ENCODE measurements around the gene ARSD. TPM values are rescaled to one million over a fixed set of nuclear protein-coding genes. Genes with fewer than 3 reads are reported as not detected.

The ARSD gene
- total RNA-seq, 1 experiment from 2014 or later = 10.3 TPM

GRCh38 chrX:2875798-2876399 lies 53.2 kb downstream of the ARSD start:
- Histone ChIP-seq H2BK120ac (ENCODE audit: low read depth, low read length, poor library complexity, severe bottlenecking) (no peak overlapping the region), H2BK15ac (ENCODE audit: low read depth, low read length) (no peak overlapping the region), H3T11ph (ENCODE audit: low read length) (no peak overlapping the region), H3K56ac (ENCODE audit: insufficient read length, low read depth, low read length) (no peak overlapping the region), H3K14ac (ENCODE audit: insufficient read depth, low read length) (no peak overlapping the region), H3K79me2 (ENCODE audit: insufficient read depth, low read length) (no peaks in the 10 kb centered on the region), H3K18ac (ENCODE audit: insufficient read length, low read depth, low read length) (no peak overlapping the region), H3K27me3 (ENCODE audit: insufficient read depth, low read length) (no peaks in the 10 kb centered on the region), H3K4ac (ENCODE audit: low read depth, low read length) (no peak overlapping the region), H3K9ac (ENCODE audit: extremely low read depth, insufficient read length, low read length) (no peak overlapping the region), H2BK5ac (ENCODE audit: insufficient read length, low read length) (no peak overlapping the region), H3K23ac (ENCODE audit: insufficient read length, low read depth, low read length) (no peak overlapping the region), H4K5ac (ENCODE audit: insufficient read length, low read depth, low read length) (no peak overlapping the region), H3K9me3 (ENCODE audit: control insufficient read depth, low read depth, low read length) (no peaks in the 10 kb centered on the region), H4K20me1 (ENCODE audit: control insufficient read depth, insufficient read depth, insufficient read length) (no peaks in the 10 kb centered on the region), H3K27ac (ENCODE audit: insufficient read length, low read depth, low read length) (no peak overlapping the region), H2AK5ac (ENCODE audit: insufficient read length, low read length) (no peak overlapping the region), H3K23me2 (ENCODE audit: insufficient read length, low read depth, low read length, poor library complexity, severe bottlenecking) (no peaks in the 10 kb centered on the region), H3K4me2 (ENCODE audit: insufficient read depth, insufficient read length, low read length) (no peak overlapping the region), H2BK12ac (ENCODE audit: insufficient read length, low read depth, low read length) (no peak overlapping the region), H3K4me1 (ENCODE audit: insufficient read depth, low read length) (no peaks in the 10 kb centered on the region), H4K8ac (replicated peaks; ENCODE audit: insufficient read length, low read depth, low read length) (no peak overlapping the region), H3K79me1 (ENCODE audit: insufficient read depth, low read depth, low read length, poor library complexity, severe bottlenecking) (no peaks in the 10 kb centered on the region), H2AFZ (ENCODE audit: low read length) (no peak overlapping the region), H4K91ac (ENCODE audit: insufficient read length, low read depth, low read length) (no peak overlapping the region), H2BK20ac (ENCODE audit: low read depth, low read length, poor library complexity, severe bottlenecking) (no peak overlapping the region)
- Mint-ChIP-seq H3K4me3 (no peak overlapping the region), H3K9me3 (peaks cover 5 to 12% of the 10 kb centered on the region in 2 experiments; a peak in 3 of 5 replicates), H3K4me1 (peaks cover 12 to 14% of the 10 kb centered on the region in 2 experiments), H3K27ac (no peak overlapping the region), H3K27me3 (ENCODE audit: low read depth) (no peaks in the 10 kb centered on the region), H3K36me3 (ENCODE audit: insufficient read depth in 1 of 3, low read depth in 3 of 3) (peaks cover 31 to 53% (median 43%) of the 10 kb centered on the region in 3 experiments)
- no CpG with 5 or more reads among the region's 6 CpGs for WGBS (ENCODE audit: extremely low coverage, insufficient read length, low lambda C conversion rate)
- TF ChIP-seq CTCF (conservative IDR thresholded peaks at IDR 0.05) = peak; percentile 83
- DNase-seq = no peak
